Measurements from ENCODE around the gene HAPSTR1. TPM values are rescaled to one million over a fixed set of nuclear protein-coding genes. Genes with fewer than 3 reads are reported as not detected.

HAPSTR1 gene
- total and polyA plus RNA-seq, 2 of the 13 experiments (the other 11 are each of a cell fraction or from before 2014, with no cell fraction given): 25.2 to 83.2 TPM

GRCh38 chr16:9081158-9081557, 10.3 kb upstream of the HAPSTR1 start (continued):
- TF ChIP-seq SMAD9 (CRISPR knock-in tag; IDR thresholded peaks at IDR 0.05) (no peak), ZSCAN12 (CRISPR knock-in tag; IDR thresholded peaks at IDR 0.05) (no peak), HDAC1 (CRISPR knock-in tag; IDR thresholded peaks at IDR 0.05) (no peak), RARA (CRISPR knock-in tag; IDR thresholded peaks at IDR 0.05) (peak; percentile 76), NR2F2 (IDR thresholded peaks at IDR 0.05; ENCODE audit: borderline replicate concordance, low read depth) (peak; percentile 48; the same call in 1 of the 2 replicates), ZBTB26 (CRISPR knock-in tag; IDR thresholded peaks at IDR 0.05; ENCODE audit: borderline replicate concordance) (no peak), NR2F6 (IDR thresholded peaks at IDR 0.05) (peak; percentile 86), NR2F6 (CRISPR knock-in tag; IDR thresholded peaks at IDR 0.05) (peak; percentile 92), FOSL2 (CRISPR knock-in tag; IDR thresholded peaks at IDR 0.05) (0 out of 2 replicates have a peak, but pooled peaks have one; percentile 24), CEBPB (IDR thresholded peaks at IDR 0.05; ENCODE audit: borderline replicate concordance, low read depth, low read length) (peak; percentile 31; the same call in 1 of the 2 replicates), GABPA (IDR thresholded peaks at IDR 0.05; ENCODE audit: low read depth, low read length) (no peak), GABPA (CRISPR knock-in tag; IDR thresholded peaks at IDR 0.05; ENCODE audit: low read depth) (0 out of 2 replicates have a peak, but pooled peaks have one; percentile 45), SKIL (CRISPR knock-in tag; IDR thresholded peaks at IDR 0.05; ENCODE audit: borderline replicate concordance) (no peak), SALL1 (CRISPR knock-in tag; IDR thresholded peaks at IDR 0.05) (peak; percentile 12; the same call in 1 of the 2 replicates)
- TF ChIP-seq, protein P1, sequence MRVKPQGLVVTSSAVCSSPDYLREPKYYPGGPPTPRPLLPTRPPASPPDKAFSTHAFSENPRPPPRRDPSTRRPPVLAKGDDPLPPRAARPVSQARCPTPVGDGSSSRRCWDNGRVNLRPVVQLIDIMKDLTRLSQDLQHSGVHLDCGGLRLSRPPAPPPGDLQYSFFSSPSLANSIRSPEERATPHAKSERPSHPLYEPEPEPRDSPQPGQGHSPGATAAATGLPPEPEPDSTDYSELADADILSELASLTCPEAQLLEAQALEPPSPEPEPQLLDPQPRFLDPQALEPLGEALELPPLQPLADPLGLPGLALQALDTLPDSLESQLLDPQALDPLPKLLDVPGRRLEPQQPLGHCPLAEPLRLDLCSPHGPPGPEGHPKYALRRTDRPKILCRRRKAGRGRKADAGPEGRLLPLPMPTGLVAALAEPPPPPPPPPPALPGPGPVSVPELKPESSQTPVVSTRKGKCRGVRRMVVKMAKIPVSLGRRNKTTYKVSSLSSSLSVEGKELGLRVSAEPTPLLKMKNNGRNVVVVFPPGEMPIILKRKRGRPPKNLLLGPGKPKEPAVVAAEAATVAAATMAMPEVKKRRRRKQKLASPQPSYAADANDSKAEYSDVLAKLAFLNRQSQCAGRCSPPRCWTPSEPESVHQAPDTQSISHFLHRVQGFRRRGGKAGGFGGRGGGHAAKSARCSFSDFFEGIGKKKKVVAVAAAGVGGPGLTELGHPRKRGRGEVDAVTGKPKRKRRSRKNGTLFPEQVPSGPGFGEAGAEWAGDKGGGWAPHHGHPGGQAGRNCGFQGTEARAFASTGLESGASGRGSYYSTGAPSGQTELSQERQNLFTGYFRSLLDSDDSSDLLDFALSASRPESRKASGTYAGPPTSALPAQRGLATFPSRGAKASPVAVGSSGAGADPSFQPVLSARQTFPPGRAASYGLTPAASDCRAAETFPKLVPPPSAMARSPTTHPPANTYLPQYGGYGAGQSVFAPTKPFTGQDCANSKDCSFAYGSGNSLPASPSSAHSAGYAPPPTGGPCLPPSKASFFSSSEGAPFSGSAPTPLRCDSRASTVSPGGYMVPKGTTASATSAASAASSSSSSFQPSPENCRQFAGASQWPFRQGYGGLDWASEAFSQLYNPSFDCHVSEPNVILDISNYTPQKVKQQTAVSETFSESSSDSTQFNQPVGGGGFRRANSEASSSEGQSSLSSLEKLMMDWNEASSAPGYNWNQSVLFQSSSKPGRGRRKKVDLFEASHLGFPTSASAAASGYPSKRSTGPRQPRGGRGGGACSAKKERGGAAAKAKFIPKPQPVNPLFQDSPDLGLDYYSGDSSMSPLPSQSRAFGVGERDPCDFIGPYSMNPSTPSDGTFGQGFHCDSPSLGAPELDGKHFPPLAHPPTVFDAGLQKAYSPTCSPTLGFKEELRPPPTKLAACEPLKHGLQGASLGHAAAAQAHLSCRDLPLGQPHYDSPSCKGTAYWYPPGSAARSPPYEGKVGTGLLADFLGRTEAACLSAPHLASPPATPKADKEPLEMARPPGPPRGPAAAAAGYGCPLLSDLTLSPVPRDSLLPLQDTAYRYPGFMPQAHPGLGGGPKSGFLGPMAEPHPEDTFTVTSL (CRISPR knock-in tag; IDR thresholded peaks at IDR 0.05; ENCODE audit: borderline replicate concordance): 0 out of 2 replicates have a peak, but pooled peaks have one; percentile 27
- TF ChIP-seq, protein P2, sequence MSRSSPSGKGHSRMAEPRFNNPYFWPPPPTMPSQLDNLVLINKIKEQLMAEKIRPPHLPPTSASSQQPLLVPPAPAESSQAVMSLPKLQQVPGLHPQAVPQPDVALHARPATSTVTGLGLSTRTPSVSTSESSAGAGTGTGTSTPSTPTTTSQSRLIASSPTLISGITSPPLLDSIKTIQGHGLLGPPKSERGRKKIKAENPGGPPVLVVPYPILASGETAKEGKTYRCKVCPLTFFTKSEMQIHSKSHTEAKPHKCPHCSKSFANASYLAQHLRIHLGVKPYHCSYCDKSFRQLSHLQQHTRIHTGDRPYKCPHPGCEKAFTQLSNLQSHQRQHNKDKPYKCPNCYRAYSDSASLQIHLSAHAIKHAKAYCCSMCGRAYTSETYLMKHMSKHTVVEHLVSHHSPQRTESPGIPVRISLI (CRISPR knock-in tag; IDR thresholded peaks at IDR 0.05; ENCODE audit: borderline replicate concordance): no peak
- TF ChIP-seq, protein P3, sequence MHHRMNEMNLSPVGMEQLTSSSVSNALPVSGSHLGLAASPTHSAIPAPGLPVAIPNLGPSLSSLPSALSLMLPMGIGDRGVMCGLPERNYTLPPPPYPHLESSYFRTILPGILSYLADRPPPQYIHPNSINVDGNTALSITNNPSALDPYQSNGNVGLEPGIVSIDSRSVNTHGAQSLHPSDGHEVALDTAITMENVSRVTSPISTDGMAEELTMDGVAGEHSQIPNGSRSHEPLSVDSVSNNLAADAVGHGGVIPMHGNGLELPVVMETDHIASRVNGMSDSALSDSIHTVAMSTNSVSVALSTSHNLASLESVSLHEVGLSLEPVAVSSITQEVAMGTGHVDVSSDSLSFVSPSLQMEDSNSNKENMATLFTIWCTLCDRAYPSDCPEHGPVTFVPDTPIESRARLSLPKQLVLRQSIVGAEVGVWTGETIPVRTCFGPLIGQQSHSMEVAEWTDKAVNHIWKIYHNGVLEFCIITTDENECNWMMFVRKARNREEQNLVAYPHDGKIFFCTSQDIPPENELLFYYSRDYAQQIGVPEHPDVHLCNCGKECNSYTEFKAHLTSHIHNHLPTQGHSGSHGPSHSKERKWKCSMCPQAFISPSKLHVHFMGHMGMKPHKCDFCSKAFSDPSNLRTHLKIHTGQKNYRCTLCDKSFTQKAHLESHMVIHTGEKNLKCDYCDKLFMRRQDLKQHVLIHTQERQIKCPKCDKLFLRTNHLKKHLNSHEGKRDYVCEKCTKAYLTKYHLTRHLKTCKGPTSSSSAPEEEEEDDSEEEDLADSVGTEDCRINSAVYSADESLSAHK (CRISPR knock-in tag; IDR thresholded peaks at IDR 0.05; ENCODE audit: borderline replicate concordance): no peak
- TF ChIP-seq, protein P4, sequence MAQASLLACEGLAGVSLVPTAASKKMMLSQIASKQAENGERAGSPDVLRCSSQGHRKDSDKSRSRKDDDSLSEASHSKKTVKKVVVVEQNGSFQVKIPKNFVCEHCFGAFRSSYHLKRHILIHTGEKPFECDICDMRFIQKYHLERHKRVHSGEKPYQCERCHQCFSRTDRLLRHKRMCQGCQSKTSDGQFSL (CRISPR knock-in tag; IDR thresholded peaks at IDR 0.05): no peak
